GM12873 (cell line): ENCODE results near the gene C9orf152.

Experiments
- TF ChIP-seq, protein P1 (sequence below): IDR thresholded peaks from 2 replicates; pipeline ENCODE4 v1.5.1; 2012; ENCODE audit warnings: low read depth, mild to moderate bottlenecking, moderate library complexity, low read length, control low read depth; ENCODE audit not compliant: insufficient read depth; ENCODE audit errors: missing control alignments

Gene C9orf152

DNA sequence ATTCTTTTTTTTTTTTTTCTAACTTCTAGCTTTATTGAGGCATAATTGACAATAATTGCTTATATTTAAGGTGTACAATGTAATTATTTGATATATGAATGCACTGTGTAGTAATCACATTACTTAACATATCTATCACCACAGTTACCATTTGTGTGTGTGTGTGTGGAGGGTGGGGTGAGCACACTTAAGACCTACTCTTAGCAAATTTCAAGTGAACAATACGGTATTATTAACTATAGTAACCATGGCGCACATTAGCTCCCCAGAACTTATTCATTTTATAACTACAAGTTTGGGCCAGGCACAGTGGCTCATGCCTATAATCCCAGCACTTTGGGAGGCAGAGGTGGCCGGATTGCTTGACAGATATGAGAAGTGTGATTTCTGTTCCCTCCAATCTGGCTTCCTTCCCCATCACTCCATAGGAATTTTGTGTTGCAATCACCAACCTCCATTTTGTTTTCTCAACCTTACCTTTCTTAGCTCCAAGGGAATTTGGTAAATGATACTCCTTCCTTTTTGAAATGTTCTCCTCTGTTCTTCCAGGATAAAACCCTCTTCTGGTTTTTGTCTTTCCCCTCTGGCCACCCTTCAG lies 33.4 kb upstream of the C9orf152 start:
- TF ChIP-seq, protein P1, sequence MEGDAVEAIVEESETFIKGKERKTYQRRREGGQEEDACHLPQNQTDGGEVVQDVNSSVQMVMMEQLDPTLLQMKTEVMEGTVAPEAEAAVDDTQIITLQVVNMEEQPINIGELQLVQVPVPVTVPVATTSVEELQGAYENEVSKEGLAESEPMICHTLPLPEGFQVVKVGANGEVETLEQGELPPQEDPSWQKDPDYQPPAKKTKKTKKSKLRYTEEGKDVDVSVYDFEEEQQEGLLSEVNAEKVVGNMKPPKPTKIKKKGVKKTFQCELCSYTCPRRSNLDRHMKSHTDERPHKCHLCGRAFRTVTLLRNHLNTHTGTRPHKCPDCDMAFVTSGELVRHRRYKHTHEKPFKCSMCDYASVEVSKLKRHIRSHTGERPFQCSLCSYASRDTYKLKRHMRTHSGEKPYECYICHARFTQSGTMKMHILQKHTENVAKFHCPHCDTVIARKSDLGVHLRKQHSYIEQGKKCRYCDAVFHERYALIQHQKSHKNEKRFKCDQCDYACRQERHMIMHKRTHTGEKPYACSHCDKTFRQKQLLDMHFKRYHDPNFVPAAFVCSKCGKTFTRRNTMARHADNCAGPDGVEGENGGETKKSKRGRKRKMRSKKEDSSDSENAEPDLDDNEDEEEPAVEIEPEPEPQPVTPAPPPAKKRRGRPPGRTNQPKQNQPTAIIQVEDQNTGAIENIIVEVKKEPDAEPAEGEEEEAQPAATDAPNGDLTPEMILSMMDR: no peak

DNA sequence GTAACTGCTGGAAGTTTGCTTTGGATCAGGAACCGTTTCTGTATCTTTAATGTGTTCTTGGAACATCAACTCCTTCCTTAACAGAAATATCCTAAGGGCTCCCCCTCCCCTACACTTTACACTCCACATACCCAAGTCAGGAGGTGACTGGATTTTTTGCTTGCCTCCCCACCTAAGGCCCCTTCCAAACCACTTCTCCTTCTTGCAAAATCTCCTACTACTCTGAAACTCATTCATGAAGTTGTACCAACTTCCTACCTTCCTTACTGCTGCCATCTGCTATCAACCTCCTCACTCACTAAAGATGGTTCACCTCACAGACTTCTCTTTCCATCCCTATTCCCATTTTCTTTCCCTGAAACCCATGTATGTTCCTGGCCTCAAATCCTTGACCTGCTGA lies 32.2 kb upstream of the C9orf152 start:
- TF ChIP-seq, protein P1: no peak

DNA sequence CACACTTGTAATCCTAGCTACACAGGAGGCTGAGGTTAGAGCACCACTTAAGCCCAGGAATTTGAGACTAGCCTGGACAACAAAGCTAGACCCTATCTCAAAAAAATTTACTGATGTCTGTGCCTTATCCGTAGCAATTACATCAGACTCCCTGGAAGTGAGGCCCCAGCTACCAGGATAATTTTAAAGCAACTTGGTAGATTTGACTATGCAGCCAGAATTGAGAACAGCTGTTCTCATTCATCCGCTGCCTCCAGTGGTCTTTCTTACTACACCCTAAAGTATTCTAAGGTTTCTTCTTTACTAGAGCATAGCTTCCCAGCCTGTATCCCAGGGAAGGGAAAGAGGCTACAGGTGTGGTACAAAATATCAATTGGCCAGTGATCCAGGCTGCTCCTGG lies 20.4 kb upstream of the C9orf152 start:
- TF ChIP-seq, protein P1: no peak

DNA sequence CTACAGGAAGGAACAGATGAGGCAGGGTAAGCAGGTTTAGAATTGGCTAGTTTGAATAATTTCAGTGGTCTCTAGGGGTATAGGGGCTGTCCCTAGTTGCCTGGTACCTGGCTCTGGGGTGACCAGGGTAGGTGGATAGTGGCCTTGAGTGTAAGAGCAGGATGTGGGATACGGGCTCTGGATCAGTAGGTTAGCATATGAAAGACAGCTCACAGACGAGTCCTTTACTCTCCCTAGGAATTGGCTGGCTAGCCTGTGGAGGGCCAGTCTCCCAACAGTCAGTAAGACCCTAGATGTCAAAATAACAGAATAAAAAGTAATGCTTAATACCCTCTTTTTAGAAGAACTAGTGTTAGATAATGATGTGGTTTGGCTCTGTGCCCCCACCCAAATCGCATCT lies 16.6 kb upstream of the C9orf152 start:
- TF ChIP-seq, protein P1: no peak

DNA sequence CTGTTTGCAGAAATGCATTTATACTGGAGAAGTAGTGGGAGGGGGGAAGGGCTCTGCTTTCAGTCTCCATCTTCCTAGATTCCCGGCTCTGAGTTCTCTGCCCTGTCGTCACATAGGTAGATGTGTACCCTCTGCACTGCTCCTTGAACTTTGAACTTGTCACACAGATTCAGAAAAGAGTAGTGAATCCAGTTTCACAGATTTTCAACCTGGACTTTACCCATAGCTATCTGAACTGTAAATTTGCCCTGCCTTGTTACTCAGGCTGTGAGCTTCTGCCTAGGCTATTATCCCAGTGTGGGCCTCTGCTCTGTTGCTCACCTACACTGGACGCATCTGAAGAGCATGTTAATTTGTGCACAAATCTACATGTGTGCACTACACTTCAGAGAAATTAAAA lies 12.8 kb upstream of the C9orf152 start:
- TF ChIP-seq, protein P1: no peak

DNA sequence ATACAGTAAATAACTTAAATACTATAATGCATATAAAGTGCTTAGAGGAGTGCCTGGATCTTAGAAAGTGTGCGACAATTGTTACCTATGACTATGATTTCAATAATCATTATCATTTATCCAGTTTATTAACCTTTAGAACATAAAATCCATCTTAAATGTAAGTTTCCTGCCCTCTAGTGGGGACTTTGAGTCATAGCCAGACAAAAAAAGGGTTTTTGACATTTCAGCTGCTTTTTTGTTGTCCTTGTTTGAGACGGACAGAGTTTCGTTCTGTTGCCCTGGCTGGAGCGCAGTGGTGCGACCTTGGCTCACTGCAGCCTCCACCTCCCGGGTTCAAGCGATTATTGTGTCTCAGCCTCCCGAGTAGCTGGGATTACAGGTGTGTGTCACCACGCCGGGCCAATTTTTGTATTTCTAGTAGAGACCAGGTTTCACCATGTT lies 9.7 kb upstream of the C9orf152 start:
- TF ChIP-seq, protein P1: peak; percentile 64

DNA sequence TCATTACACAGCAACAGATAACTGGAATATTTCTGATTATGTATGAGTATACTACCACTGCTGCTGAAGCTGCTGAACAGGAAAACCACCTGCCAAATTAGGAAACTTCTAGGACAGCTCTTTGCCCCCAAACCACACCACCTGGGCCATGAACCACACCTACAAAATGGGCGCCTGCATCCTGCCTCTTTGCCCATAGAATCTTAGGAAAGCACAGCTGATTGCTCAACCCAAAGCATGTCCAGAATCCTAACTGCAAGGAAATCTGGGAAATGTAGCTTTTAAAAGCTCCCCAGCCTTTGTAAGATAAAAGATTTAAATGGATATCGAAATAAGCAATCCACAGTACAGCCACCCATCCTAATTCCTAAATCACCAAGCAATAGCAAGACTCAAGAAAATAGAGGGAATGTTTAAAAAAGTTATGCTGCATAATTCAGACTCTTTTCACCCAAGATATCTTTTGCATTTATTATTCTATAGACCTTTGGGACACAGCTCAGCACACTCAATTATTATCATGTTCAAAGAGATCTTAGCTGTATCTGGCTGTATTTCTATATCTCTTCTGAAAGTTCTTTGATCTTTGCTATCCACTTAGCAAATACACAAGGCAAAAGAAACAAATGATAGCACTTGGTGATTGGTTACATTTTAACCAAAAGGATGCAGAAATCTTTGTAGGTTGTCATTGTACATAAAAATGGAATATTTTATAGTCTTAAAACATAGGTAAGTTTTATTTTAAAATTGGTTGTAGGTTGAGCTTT lies 6.8 kb upstream of the C9orf152 start:
- TF ChIP-seq, protein P1: no peak
